HG02678 (cell line): ENCODE results near the gene LCMT2.
"Not testable (repeated sequence)": the region's sequence is repeated elsewhere in the genome, so short reads cannot be mapped to it uniquely, and the experiment has no call there.

Experiments used
- ATAC-seq: cut with Tn5 transposase; IDR thresholded peaks from one replicate; pipeline ENCODE4 v1.9.1; 2021; ENCODE audit warnings: mild to moderate bottlenecking, moderate library complexity; ENCODE audit not compliant: unreplicated experiment

Gene LCMT2

DNA sequence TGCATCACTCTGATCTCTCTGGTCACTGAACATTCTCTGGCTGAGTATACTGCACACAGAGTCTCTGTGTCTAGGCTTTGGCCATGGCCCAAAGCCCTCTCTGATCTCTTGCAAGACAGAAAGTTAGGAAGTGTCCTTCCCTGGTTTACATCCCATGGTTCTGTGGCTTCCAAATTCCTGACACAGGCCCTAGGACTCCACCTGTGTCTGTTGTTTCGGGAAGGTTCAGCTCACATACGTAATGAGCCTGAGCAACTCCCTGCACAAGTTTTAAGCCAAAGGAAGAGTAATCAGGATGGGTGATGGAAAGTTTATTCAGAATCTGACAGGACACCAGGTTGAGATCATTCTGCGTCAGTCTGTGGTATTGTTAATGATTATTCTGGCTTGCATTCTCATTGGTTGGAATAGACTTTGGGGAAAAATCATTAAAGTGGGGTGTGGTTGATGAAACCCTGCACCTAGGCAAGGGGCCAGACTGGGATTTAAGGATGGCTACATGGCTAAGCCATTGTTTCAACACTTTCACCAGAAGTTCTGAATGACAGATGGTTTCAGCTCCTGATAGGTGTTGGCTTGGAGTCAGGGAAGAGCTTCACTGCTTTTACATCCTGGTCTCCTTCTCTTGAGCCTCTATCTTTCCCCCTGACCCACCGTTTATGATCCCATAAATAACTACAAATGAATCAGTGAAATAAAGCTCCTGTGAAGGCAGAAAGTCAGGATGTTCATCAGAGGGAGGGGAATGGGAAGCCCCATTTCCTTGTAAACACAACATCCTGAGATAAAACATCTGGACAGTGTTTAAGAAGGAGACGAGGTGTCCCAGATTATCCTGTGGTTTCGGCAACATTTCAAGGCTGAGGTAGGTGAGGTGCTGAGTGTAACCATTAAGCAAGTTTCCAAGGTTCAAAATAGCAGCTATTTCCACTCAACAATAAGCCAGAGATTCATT, 14.1 kb downstream of the LCMT2 start:
- no peak for ATAC-seq

DNA sequence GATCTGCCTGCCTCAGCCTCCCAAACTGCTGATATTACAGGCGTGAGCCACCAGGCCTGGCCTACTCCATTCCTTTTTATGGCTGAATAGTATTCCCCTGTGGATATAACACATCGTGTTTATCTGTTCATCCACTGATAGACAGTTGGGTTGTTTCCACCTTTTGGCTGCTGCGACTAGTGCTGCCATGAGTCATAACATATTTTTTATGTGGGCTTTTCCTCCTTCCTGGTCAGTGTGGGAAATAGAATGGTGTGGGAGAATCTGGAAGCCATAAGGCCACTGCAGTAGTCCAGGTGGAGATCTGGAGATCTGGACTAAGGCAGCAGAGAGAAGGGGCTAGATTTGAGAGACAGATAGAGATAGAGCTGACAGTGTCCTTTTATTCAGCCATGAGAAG, 16.2 kb downstream of the LCMT2 start:
- ATAC-seq = no peak

DNA sequence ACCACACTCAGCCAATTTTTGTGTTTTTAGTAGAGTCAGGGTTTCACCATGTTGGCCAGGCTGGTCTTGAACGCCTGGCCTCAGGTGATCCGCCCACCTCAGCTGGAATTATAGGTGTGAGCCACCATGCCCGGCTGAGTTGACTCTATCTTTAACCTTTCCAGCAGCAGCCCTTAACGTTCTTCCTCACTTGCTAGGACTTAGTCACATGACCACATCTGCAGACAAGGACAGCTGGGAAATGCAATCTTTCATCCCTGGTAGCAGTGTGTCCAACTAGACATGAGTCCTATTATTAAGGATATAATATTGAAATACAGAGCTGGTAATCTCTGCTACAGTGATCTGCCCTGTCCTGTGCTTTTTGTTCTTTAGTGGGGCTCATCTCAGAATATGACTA, 18.0 kb downstream of the LCMT2 start:
- no peak for ATAC-seq

DNA sequence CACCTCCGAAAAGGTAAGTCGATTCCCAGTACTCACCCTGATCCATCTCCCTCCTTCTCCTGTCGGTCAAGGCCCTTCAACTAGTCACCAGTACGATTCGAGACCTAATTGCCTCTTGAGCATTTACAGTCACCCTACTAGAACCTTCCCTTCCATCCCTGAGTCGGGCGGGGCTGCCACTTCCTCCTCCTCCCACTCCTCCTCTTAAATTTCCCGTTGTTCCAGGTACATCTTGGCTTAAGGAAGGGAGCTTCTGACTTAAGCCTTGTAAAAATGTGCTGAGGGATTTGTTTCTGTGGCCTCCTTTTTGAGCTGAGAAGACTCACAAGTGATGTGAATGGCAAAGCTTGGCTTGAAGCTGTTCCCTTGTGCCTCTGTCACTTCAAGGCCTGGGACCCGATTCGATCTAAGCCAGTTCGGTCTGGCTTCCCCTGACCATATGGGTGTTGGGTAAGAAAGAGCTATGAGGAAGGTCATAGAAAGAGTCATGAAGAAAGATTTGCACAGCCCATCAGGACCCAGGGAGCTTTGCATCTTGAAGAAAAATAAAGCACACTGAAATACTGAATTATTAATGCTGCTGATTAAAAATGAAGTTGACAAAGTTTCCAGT, 28.1 kb downstream of the LCMT2 start, which contains the start of gene TGM7:
TSS of gene TGM7 (minus strand) at position 51 of the 613 bp plus-strand sequence.
- ATAC-seq = no peak

DNA sequence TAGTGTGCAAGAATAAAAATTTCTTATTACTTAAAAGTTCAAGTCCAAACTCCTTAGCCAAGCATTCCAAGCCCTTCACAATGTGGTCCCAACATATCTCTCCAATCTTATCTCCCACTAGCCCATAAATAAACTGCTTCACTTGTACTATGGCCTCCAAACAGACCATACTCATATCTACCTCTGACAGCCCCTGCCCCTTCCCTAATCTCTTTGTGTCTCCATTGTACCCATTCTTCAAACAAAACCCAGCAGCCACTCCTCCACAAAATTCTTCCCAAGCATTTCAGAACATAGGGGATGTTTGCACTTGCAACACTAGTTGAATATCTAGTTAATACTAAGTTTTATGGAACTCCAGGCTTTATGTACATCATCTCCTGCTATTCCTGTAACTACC, 30.5 kb downstream of the LCMT2 start:
- ATAC-seq = no peak

DNA sequence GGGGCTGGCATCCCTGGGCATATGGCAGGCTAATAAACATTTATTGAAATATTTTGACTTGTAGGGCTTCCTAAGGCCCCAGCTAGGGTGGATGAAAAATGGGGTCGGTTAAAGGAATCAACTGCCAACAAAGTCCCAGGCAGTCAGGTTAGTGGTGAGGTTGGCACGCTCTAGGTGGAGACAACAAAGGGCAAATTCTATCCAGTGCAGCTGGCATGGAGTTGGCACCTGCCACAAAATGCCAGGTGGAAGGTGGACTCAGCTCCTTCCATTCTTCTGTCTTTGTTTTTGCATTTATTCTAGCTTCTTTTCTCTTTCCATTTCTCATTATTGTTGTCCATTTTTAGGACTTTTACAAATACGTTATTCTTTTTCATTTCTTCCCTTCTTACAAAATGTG, 31.0 kb downstream of the LCMT2 start:
- ATAC-seq = no peak

DNA sequence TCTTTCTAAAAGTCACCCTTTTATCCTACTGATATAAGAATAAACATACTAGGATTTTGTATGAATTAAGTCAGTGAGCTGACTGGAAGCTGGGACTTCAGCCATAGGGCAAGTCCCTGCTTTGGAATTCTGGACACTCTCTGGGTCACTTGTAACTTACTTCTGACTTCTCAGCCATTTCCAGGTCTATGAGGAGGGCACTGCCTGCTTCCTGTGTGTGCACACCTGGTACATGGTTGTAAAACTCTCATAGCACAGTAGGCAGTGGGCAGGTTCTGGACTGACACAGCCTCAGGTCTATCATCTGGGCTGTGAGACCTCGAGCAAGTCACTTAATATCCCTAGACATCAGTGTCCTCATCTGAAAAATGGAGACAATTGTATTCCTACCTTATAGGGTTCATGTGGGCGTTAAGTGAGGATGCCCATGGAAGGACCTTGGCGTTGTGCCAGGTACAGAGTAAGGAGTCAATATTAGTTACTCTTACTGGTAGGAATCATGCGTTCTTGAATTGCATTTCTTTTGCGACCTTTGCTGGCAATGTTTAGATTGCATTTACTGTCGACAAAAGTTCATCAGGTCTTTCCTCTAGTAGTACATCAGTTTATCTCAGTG, 36.2 kb downstream of the LCMT2 start:
- ATAC-seq = no peak

DNA sequence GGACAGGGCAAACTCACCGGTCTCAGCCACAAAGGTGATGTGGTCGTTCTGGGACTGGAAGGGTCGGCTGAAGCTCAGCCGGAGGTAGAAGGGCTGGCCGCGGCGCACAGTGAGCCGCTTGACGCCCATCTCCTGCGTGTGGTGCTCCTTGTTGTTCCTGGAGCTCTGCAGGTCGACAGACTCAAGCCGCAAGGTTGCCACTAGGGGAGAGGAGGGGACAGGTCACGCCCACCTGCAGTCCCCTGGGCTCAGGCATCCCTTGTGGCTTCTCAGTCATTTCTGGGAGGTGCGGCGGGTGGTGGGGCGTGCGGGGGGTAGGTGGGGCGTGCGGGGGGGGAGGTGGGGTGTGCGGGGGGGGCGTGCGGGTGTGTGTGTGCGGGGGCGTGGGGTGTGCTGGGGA, 36.9 kb downstream of the LCMT2 start:
- no peak for ATAC-seq

DNA sequence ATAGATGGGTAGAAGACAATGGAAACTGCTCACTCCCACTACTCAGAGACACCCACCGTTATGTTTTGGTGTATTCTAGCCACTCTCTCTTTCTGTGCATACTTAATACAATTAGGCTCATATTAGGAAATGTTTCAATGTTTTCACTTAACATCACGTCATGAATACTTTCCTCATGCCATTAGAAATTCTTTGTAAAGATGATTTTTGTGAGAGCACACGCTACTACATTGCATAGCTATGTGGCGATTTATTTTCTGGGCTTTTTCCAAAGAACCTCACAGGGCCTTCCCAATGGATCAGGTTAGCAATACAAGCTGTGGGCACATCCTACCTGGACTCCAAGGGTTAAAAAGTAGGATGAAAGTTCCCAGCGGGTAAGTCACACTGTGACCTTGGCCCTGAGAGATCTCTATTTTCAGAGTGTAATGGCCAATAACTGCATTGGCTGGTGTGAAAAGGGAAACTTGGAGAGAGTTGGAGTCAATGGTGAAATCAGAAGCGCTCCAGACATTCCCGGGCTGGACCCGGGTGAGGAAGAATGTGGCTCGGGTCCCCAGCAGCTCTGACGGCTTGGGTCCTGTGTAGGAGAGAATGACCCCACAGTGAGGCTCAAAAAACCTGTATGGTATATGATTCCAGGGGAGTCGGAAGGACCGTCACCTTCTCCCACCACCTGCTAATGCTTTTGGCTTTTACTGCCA, 37.8 kb downstream of the LCMT2 start:
- no peak for ATAC-seq

DNA sequence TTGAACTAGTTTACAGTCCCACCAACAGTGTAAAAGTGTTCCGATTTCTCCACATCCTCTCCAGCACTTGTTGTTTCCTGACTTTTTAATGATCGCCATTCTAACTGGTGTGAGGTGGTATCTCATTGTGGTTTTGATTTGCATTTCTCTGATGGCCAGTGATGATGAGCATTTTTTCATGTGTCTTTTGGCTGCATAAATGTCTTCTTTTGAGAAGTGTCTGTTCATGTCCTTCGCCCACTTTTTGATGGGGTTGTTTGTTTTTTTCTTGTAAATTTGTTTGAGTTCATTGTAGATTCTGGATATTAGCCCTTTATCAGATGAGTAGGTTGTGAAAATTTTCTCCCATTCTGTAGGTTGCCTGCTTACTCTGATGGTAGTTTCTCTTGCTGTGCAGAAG, 40.7 kb downstream of the LCMT2 start:
- ATAC-seq = not testable (repeated sequence)

DNA sequence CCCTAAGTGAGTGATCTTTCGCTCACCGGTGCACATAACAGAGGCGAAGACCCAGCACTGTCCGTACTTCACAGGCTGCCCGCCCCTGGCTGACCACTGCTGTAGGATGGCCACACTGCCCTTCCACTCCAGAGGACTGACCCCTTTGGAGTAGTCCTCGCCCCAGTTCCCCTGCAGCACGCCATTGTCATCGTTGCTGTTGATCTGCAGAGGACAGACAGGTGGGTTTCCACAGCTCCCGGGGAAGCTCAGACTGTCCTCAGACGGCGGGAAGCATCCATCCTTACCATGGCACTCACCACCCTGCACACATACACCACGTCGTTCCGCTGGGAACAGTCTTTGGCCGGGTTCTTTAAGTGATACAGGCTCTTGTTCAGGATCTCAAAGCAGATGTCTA, 43.1 kb downstream of the LCMT2 start:
- no peak for ATAC-seq

DNA sequence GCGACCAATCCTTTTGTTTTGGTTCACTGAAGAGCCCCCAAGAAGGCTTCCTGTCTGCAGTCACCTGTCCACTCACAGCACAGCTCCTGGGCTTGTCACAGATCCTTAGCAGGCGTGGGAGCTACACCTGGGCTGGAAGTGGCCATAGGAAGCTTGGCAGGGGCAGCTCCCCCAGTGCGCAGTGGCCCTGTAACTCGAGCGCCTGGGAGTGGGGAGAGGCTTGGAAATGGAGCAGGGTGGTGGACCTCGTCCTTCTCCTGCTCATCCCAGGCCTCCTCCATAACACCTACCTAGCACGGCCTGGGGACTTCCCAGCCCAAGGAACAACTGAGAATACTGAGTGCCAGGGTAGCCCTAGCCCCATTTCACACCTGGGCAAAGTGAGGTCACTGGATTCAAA, 44.3 kb downstream of the LCMT2 start:
- ATAC-seq = no peak

DNA sequence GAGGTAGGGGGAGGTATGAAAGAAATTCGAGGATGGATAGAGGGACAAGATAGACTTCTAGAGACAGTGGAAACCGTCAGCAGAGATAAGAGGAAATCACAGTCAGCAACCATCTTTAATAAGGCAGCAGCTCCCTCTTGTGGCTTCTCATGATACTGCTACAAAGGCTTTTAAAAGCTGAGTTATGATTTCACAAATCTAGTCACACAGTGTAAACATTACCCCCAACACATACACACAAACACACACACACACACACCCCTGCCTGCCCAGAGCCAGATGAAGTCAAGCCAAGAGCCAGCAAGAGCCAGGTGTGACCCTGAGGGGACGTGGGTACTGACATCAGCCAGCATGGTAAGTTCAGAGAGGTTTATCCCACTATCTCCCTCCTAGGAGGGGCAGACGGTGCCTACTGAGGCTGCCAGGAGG, 44.8 kb downstream of the LCMT2 start:
- ATAC-seq = no peak

DNA sequence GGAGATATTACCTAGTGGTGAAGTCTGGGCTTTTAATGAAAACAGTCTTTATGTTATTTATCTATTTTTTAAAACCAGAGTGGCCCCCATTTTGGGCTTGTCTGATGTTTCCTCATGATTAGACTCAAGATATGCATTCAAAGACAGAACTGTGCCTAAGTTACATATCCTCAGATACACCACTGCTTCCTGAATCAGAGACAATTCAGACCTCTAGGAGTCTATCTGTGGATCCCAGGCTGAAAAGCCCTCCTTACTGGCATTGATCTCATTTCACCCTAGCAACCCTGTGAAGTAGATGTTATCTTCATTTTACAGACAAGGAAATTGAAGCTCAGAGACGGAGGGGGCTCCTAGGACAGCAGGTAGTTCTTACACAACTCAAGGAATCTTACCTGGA, 46.8 kb downstream of the LCMT2 start:
- ATAC-seq = no peak

DNA sequence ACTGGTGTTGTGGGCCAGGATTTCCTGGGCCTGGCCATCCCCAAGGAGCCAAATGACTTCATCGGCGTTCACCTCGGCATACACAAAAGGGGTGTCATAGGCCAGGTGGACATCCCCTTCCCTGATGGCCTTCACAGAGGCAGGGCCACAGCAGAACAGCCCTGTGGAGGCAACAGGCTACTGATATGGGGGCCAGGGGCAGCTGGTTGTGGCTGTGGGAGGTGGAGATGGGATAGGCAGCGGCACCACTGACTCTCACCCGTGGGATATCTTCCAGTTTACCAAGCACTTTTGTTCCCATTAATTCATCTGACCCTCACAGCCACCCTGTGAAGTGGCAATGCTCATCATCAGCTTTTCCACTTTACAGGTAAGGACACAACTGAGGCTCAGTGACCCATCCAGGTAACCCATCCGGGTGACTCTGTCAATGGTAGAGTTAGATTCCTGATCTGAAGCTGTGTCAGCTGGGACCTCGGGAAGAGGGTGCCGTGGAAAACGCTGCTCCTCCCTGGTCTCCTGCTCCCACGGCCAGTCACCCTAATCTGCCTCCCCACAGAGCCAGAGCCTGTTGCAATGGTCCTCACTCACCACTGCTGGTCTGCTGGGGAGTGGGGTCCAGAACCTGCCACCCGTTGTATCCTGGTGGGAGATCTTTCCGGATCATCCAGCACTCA, 48.3 kb downstream of the LCMT2 start:
- ATAC-seq = no peak

DNA sequence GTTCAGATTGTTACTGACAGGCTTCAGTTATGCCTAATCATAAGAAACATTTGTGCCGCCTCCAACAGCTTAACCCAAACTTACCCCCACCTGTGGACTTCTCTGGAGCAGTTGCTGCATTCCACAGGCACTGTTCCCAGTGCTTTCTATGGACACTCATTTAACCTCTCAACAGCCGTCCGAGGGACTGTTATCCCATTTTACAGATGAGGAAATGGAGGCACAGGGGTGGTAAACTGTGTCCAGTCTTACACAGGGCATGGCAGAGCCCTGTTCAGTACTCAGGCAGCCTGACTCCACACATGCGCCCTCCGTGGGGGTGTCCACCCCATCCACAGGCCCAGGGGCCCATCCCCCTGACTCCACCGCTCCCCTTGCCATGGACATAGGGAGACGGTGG, 49.4 kb downstream of the LCMT2 start:
- no peak for ATAC-seq

DNA sequence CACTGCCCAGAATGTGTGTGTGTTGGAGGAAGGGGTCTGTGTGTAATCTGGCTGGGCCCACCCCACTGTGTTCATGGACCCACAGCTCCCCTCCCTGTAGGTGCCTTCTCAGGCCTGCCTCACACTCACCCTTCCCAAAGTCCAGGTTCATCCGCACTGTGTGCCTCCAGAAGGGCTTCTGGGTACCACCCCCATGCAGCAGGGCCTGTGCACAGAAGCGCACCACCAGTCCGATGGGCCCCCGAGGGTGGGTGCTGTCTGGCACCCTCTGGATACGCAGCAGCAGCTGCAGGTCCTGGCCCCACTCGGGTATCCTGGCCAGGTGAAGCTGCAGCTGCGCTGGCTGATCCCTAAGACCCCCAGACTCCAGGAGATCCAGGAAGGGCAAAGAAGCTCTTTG, 50.9 kb downstream of the LCMT2 start:
- ATAC-seq = no peak

DNA sequence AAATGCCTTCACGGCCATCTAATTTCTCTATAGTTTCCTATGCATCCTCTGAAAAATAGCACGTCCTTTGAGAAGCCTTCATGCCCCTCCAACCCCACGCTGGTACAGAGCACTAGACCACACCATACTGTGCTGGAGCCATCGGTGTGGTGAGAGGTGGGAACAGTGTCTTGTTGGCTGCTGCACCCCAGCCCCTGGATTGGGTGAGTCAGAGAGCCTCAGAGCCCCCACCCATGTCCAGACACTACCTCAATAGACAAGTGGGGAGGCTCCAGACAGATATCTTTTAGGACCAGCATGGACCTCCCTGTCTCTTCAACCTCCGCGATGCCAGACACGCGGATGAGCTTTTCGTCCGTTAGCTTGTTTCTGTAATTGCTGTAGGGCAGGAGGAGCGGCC, 51.5 kb downstream of the LCMT2 start:
- no peak for ATAC-seq

DNA sequence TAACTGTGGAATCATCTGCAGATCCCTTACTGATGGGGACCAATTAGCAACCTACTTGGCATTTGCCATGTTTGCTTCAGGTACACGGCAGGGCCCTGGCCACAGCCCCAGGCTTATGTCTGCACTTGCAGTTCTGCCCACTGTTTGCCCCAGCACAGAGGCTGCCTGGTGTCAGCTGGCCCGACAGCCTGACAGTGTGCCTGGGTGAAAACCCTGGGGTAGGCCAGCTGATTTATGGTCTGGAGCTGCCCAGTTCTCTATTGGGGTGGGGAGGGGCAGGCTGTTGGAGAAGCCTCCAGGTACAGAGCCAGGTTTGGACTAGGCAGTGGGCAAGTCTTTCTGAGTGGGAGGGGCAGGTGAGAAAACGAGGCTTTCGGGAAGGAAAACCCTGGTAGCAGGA, 52.5 kb downstream of the LCMT2 start:
- no peak for ATAC-seq

DNA sequence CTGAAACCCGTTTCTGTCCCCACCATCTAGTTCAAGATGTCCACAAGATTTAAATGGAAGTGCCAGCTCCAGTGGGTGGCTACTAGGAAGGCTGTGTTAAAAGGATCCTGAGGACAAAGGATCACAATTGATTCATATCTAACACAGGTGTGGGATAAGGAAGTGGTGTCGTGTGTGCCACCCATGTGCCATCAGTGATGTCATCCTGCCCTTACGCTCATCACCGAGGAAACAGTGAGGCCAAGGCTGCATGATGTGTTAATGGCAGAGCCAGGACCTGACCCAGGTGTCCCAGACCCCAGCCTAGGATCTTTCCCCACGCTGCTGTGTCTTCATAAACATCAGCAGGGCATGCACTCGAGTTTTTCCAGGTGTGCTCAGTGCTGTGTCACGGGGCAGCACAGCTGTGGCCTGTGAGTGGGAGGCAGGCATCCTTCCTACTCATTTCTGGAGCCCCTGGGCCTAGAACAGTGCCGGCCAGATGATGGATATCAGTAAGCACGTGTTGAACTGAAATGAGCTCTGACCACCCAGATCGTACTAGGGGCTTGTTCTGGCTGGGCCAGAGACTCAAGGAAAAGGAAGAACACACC, 53.0 kb downstream of the LCMT2 start:
- ATAC-seq = no peak
